NCI-H2196 treated with DMSO at 0.1 percent for 48 hours (cell line): ENCODE results near the gene MS4A2.
"Not testable (repeated sequence)": the region's sequence is repeated elsewhere in the genome, so short reads cannot be mapped to it uniquely, and the experiment has no call there.

Experiments used
- DNase-seq: peaks from one replicate; lab custom pipeline; 2025; ENCODE audit not compliant: unreplicated experiment; lab: John Stamatoyannopoulos, UW

The MS4A2 gene

GRCh38 chr11:60100516-60100915 lies 12.1 kb downstream of the MS4A2 start:
- no peak for DNase-seq

DNA sequence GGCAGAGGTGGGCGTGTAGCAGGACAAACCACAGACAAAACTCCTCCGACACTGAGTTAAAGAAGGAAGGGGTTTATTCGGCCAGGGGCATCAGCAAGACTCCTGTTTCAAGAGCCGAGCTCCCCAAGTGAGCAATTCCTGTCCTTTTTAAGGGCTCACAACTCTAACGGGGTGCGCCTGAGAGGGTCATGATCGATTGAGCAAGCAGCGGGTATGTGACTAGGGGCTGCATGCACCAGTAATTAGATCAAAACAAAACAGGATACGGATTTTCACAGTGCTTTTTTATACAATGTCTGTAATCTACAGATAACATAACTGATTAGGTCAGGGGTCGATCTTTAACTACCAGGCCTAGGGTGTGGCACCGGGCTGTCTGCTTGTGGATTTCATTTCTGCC lies 12.9 kb downstream of the MS4A2 start:
- not testable (repeated sequence) for DNase-seq

- DNase-seq: not testable (repeated sequence)
These were observed 16.1 kb downstream of the MS4A2 start for GRCh38 chr11:60104471-60105115.

GRCh38 chr11:60108631-60109030 lies 20.2 kb downstream of the MS4A2 start:
- DNase-seq: not testable (repeated sequence)

GRCh38 chr11:60111793-60112192 lies 23.3 kb downstream of the MS4A2 start:
- DNase-seq: no peak

- DNase-seq: no peak
These were observed 28.7 kb downstream of the MS4A2 start for GRCh38 chr11:60116996-60117790.

DNA sequence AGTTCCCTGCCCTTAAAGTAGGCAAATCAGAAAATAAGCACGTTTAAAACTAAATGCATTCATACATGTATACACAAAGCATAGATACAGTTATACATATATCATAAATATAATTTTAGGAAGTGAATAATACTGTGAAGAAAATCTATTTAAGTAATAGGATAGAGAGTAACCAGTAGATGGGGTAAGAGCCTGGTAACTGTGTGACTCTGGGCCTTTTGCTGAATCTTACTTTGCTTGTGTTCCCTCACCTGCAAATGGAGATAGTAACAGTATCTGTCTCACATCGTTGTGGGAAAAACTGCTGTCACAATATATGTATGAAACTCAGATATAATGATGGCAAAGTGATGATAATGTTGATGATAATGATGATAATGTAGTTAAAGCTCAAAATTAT lies 29.9 kb downstream of the MS4A2 start:
- no peak for DNase-seq

DNA sequence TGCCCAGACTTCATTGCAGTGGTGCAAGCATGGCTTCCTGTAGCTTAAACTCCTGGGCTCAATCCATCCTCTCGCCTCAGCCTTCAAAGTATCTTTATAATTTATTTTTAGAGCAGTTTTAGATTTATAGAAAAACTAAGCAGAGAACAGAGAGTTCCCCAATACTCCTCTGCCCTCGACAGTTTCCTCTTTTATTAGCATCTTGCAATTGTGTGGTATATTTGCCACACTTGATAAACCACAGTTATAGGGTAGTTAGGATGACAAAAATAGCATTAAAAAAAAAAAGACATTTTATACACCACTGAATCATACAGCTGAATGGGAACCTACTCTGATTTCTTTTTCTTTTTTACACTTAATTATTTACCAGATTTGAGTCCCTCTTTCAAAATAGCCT lies 31.2 kb downstream of the MS4A2 start:
- no peak for DNase-seq

DNA sequence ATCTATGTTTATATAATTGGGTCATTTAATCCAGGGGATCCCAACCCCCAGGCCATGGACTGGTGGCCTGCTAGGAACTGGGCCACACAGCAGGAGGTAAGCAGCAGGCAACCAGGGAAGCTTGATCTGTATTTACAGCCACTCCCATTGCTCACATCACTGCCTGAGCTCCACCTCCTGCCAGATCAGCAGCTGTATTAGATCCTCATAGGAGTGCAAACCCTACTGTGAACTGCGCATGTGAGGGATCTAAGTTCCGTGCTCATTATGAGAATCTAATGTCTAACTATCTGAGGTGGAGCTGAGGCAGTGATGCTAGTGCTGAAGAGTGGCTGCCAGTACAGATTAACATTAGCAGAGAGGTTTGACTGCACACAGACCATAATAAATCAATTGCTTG lies 32.8 kb downstream of the MS4A2 start:
- no peak for DNase-seq

DNA sequence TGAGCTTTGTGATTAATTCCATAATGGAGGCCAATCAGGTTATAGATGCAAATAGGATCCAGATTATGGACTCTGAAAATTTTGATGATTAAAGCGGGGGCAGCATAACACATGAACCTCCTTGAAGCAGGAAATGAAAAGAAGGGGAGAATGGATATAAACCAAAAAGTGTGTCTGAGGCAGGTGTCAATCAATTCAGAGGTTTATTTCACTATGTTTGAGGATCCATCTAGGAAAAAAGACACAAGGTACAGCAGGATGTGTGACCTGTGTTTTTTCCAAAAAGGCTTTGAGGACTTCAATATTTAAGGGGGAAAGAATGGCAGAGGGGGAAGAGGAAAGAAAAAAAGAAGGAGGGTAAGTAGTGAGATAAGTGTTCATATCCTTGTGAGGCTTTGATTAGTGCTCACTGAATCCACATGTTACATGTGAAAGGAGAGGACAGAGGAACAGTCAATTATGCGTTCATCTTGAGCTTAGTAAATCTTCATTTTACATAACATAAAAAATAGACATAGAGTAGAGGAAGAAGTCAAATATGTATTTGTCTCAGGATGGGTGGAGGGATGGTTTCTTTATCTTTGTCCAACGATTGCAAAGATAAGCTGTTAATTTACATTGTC lies 34.1 kb downstream of the MS4A2 start:
- DNase-seq: no peak

- no peak for DNase-seq
These were observed 36.5 kb downstream of the MS4A2 start for GRCh38 chr11:60124802-60125432.

DNA sequence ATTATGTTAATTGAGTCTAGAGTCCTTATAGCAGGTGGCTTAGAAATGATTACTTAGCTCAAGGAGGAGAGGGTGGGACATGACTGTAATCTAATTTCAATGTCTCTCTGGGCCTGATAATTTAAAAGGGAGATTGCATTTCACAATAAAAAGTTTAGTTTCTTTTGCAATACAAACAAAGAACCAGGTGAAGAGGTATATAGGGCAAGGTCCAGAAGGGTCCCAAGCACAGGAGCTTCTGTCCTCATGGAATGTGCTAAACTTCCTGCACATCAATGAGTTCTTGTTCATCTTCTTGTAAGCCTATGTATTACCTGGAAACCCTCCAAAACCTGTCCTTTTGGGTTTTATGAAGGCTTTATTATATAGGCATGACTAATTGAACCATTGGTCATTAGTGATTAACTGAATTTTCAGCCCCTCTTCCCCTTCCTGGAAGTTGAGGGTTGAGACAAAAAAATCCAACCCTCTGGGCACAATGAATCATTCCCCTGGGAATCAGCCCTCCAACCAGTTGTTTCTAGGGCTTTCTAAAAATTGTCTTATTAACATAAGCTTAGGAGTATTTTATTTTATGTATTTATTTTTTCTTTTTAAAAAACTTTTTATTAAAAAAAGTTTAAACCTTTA lies 37.6 kb downstream of the MS4A2 start:
- DNase-seq: no peak

DNA sequence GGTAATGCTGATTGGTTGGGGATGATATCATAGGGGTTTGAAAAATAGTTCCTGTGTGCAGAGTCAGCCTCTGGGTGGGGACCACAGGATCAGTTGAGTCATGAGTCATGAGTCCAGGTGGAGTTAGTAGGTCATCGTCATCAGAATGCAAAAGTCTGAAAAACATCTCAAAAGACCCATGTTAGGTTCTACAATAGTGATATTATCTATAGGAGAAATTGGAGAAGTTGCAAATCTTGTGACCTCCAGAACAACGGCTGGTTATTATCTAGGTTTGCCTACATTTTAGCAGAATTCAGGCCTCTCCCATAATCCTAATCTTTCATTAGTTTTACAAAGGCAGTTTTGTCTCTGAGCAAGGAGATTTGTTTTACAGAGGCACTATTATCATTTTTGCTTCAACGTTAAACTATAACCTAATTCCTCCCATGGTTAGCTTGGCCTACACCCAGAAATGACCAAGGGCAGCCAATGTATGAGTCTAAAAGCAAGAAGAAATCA lies 38.9 kb downstream of the MS4A2 start:
- no peak for DNase-seq

DNA sequence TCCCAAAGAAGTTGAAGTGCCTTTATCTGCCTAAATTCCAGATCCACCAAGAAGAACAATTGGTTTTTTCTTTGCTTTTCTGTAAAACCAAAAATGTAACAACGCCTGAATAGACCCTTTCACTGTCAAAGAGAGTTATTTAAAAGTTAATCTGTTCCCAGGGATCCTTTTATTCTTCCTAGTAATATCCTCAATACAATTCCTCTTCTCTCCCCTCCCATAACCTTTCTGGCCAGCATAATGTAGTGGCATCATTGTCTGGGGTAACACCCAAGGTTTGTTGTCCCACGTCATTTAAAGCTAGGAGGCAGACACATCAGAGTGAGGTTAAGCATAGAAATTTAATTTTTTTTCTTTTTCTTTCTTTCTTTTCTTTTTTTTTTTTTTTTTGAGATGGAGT lies 39.9 kb downstream of the MS4A2 start:
- no peak for DNase-seq

DNA sequence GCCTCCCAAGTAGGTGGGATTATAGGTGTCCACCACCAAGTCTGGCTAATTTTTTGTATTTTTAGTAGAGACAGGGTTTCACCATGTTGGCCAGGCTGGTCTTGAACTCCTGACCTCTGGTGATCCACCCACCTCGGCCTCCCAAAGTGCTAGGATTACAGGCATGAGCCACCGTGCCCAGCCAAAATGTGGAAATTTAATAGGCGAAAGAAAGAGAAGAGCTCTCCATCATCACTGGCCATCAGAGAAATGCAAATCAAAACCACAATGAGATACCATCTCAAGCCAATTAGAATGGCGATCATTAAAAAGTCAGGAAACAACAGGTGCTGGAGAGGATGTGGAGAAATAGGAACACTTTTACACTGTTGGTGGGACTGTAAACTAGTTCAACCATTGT lies 40.4 kb downstream of the MS4A2 start:
- not testable (repeated sequence) for DNase-seq

- no peak for DNase-seq
These were observed 41.4 kb downstream of the MS4A2 start for GRCh38 chr11:60129853-60130252.

GRCh38 chr11:60130496-60130895 lies 42.0 kb downstream of the MS4A2 start:
- no peak for DNase-seq

DNA sequence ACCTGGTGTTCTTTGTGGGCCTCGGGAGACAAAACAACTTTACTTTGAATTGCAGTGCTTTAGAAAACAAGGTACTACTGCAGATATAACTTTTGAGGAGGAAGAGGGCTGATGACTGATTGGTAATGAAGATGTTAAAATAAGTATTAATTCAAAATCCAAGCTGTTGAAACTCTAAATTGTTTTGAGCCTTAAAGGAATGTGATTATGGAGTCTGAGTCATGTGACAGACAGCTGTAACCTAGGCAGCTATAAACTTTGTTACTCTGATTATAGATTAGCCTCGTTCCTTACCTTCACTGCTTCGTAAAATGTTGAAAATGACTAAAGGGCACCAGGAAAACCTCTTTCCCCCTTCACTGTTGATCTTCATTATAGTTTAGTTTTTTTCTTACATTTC lies 43.4 kb downstream of the MS4A2 start:
- DNase-seq: no peak

DNA sequence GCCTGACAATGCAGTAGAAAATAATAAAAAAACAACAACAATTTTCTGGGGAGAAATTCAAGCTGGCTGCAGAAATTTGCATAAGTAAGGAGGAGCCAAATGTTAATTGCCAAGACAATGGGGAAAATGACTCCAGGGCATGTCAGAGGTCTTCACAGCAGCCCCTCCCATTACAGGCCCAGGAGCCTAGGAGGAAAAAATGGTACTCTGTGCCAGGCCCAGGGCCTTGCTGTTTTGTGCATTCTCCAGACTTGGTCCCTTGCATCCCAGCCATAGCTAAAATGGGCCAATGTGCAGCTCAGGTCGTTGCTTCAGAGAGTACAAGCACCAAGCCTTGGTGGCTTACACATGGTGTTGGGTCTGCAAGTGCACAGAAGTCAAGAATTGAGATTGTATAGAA lies 45.5 kb downstream of the MS4A2 start:
- no peak for DNase-seq

GRCh38 chr11:60143768-60144167 lies 55.3 kb downstream of the MS4A2 start:
- DNase-seq: no peak

DNA sequence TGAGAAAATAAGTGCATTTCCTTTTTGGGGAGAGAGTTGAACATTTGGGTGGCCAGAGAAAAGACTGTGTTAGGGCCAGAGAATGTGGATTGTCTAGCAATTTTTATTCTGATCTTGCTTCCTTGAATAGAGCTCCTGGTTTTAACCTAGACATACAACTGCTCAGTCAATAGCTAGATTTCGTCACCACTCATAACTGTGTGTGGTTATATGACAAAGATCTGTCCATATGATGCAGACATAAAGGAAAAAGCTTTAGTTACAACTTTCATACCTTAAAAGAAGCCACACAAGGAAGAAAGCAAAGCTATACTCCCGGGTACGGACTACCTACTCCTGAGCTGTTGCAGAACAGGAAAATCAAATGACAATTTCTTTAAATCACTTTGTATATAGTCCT lies 57.2 kb downstream of the MS4A2 start:
- DNase-seq: no peak
